ENCODE results near the gene NSG1.

GRCh38 chr4:4410271-4410670 is 23.4 kb downstream of the NSG1 start:
- TF ChIP-seq CTCF (IDR thresholded peaks at IDR 0.05) (no peak), POLR2AphosphoS5 (IDR thresholded peaks at IDR 0.05) (no peak), POLR2A (IDR thresholded peaks at IDR 0.05) (no peak)
